DND-41 (cell line): Measurements from ENCODE around the gene PTPRK.

Source experiments
- CTCF ChIP-seq: IDR thresholded peaks from 2 replicates; pipeline ENCODE4 v1.5.1; 2012; ENCODE audit warnings: borderline replicate concordance, low read length, moderate library complexity, mild to moderate bottlenecking; ENCODE audit not compliant: poor library complexity, severe bottlenecking; ENCODE audit errors: extremely low read depth
- EZH2 ChIP-seq: IDR thresholded peaks from 3 replicates; pipeline ENCODE4 v1.6.1; 2012; ENCODE audit warnings: borderline replicate concordance, low read depth, mild to moderate bottlenecking, moderate library complexity, low read length, inconsistent platforms; ENCODE audit not compliant: severe bottlenecking

GRCh38 chr6:128280960-128281359 lies 239.4 kb downstream of the PTPRK start:
- no peak for TF ChIP-seq CTCF
- no peak for TF ChIP-seq EZH2
